Fibroblast of skin of scalp (primary cell): ENCODE results near the gene IL1RAP.
A peak's percentile ranks its signal among the peaks of the same experiment; 100 is the strongest.
"Not testable (repeated sequence)": the region's sequence is repeated elsewhere in the genome, so short reads cannot be mapped to it uniquely, and the experiment has no call there.

Experiments used
- DNase-seq: peaks from one replicate; pipeline ENCODE4 v3.0.0-alpha.2; 2013

IL1RAP gene

GRCh38 chr3:190676481-190676880, 162.6 kb downstream of the IL1RAP start:
- peak; percentile 9 for DNase-seq

- DNase-seq = no peak
These were observed 163.1 kb downstream of the IL1RAP start for GRCh38 chr3:190677001-190677400.

- DNase-seq = not testable (repeated sequence)
These were observed 164.0 kb downstream of the IL1RAP start for GRCh38 chr3:190677868-190678267.

- DNase-seq = no peak
These were observed 166.8 kb downstream of the IL1RAP start for GRCh38 chr3:190680691-190681090.

- no peak for DNase-seq
These were observed 170.9 kb downstream of the IL1RAP start for GRCh38 chr3:190684776-190685175.

GRCh38 chr3:190686011-190686410, 172.1 kb downstream of the IL1RAP start:
- no peak for DNase-seq

- DNase-seq = no peak
These were observed 176.4 kb downstream of the IL1RAP start for GRCh38 chr3:190690246-190690645.

- DNase-seq = no peak
These were observed 178.4 kb downstream of the IL1RAP start for GRCh38 chr3:190692256-190692655.

- DNase-seq = no peak
These were observed 180.6 kb downstream of the IL1RAP start for GRCh38 chr3:190694335-190695001.

GRCh38 chr3:190695225-190695624, 181.3 kb downstream of the IL1RAP start:
- DNase-seq = no peak

- DNase-seq = no peak
These were observed 182.1 kb downstream of the IL1RAP start for GRCh38 chr3:190695994-190696393.

GRCh38 chr3:190696777-190697501, 183.1 kb downstream of the IL1RAP start:
- DNase-seq = peak; percentile 40

GRCh38 chr3:190697502-190697830, 183.6 kb downstream of the IL1RAP start:
- DNase-seq = no peak

GRCh38 chr3:190697901-190698300, 184.0 kb downstream of the IL1RAP start:
- peak; percentile 48 for DNase-seq

- DNase-seq = no peak
These were observed 185.9 kb downstream of the IL1RAP start for GRCh38 chr3:190699776-190700175.

- DNase-seq = peak; percentile 44
These were observed 187.2 kb downstream of the IL1RAP start for GRCh38 chr3:190701096-190701532.

- no peak for DNase-seq
These were observed 192.7 kb downstream of the IL1RAP start for GRCh38 chr3:190706582-190706981.
